Measurements from ENCODE around the gene ADAM21.
"Not testable (repeated sequence)": the region's sequence is repeated elsewhere in the genome, so short reads cannot be mapped to it uniquely, and the experiment has no call there.

DNA sequence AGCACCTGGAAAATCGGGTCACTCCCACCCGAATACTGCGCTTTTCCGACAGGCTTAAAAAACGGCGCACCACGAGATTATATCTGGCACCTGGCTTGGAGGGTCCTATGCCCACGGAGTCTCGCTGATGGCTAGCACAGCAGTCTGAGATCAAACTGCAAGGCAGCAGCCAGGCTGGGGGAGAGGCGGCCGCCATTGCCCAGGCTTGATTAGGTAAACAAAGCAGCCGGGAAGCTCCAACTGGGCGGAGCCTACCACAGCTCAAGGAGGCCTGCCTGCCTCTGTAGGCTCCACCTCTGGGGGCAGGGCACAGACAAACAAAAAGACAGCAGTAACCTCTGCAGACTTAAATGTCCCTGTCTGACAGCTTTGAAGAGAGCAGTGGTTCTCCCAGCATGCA lies 23.5 kb downstream of the ADAM21 start:
- TF ChIP-seq, protein P1, sequence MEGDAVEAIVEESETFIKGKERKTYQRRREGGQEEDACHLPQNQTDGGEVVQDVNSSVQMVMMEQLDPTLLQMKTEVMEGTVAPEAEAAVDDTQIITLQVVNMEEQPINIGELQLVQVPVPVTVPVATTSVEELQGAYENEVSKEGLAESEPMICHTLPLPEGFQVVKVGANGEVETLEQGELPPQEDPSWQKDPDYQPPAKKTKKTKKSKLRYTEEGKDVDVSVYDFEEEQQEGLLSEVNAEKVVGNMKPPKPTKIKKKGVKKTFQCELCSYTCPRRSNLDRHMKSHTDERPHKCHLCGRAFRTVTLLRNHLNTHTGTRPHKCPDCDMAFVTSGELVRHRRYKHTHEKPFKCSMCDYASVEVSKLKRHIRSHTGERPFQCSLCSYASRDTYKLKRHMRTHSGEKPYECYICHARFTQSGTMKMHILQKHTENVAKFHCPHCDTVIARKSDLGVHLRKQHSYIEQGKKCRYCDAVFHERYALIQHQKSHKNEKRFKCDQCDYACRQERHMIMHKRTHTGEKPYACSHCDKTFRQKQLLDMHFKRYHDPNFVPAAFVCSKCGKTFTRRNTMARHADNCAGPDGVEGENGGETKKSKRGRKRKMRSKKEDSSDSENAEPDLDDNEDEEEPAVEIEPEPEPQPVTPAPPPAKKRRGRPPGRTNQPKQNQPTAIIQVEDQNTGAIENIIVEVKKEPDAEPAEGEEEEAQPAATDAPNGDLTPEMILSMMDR (IDR thresholded peaks at IDR 0.05), result not testable (repeated sequence)
- not testable (repeated sequence) for TF ChIP-seq POLR2A (IDR thresholded peaks at IDR 0.05)

All from right lobe of liver (tissue), 4 donors.